ENCODE measurements around the gene AFDN. TPM values are rescaled to one million over a fixed set of nuclear protein-coding genes. Genes with fewer than 3 reads are reported as not detected.
A peak's percentile ranks its signal among the peaks of the same experiment; 100 is the strongest.

AFDN gene
- total RNA-seq, 1 experiment from 2014 or later, result 226 TPM

GRCh38 chr6:167856474-167856873 is 29.8 kb downstream of the AFDN start:
- peak overlapping the region; percentile 57 for H3K4me3 Mint-ChIP-seq (ENCODE audit: low read depth, unreplicated experiment)
- H3K36me3 Mint-ChIP-seq (ENCODE audit: insufficient read depth, unreplicated experiment), result peaks cover 4% of the 10 kb centered on the region
- no peak for TF ChIP-seq CTCF (IDR thresholded peaks at IDR 0.05; ENCODE audit: unreplicated experiment)
- intact Hi-C loops (cut with micrococcal nuclease; ENCODE audit: unreplicated experiment), result no loop called here
- no peak for DNase-seq
- peaks cover 73% of the 10 kb centered on the region for H3K4me1 Mint-ChIP-seq (ENCODE audit: low read depth, unreplicated experiment)
- no peaks in the 10 kb centered on the region for H3K9me3 Mint-ChIP-seq (ENCODE audit: low read depth, unreplicated experiment)
- H3K27me3 Mint-ChIP-seq (ENCODE audit: unreplicated experiment), result no peaks in the 10 kb centered on the region
- CTCF ChIA-PET, result interaction anchor here (0.8 kb wide), 2 partner anchors 28 to 38 kb away, joined by 3 read pairs; no protein-coding TSS in a partner anchor
- no TSS peak for BruUV-seq (replicated peaks)
- peak overlapping the region; percentile 81 for H3K27ac Mint-ChIP-seq (ENCODE audit: unreplicated experiment)

- Mint-ChIP-seq H3K4me1 (ENCODE audit: low read depth, unreplicated experiment) (peaks cover 75% of the 10 kb centered on the region), H3K36me3 (ENCODE audit: insufficient read depth, unreplicated experiment) (peaks cover 4% of the 10 kb centered on the region), H3K27ac (ENCODE audit: unreplicated experiment) (peak overlapping the region; percentile 81), H3K27me3 (ENCODE audit: unreplicated experiment) (no peaks in the 10 kb centered on the region), H3K9me3 (ENCODE audit: low read depth, unreplicated experiment) (no peaks in the 10 kb centered on the region), H3K4me3 (ENCODE audit: low read depth, unreplicated experiment) (peak overlapping the region; percentile 57)
- DNase-seq, result no peak
- BruUV-seq (replicated peaks), result TSS peak; percentile 32
- CTCF ChIA-PET, result interaction anchor here (0.8 kb wide), 1 partner anchor 38 kb away, joined by 3 read pairs; no protein-coding TSS in a partner anchor
- intact Hi-C loops (cut with micrococcal nuclease; ENCODE audit: unreplicated experiment), result no loop called here
- TF ChIP-seq CTCF (IDR thresholded peaks at IDR 0.05; ENCODE audit: unreplicated experiment), result no peak
Measured at GRCh38 chr6:167856999-167857660, 30.4 kb downstream of the AFDN start.

DNA sequence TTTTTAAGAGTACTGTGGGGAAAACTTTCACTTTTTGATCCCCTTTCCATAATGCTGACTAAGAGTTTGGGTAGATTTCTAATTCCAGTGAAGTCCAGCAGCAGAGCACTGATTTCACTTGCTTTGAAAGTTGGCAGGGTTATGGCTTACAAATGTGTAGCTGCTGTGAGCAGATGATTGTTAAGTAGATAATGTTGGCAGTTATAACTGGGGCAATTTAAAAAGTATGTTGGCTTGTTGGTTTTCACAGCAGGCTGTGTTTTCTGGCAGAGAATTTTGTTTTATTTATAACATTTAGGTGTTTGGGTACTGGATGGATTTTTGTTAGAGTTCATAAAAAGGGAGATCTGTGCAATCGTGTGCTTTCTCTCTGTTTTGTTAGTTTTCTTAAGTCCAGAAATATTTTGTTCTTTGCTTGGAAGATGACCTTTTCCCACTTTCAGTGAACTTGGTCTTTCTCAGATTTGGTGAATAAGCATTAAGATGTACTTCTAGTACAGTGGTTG is 31.4 kb downstream of the AFDN start:
- Mint-ChIP-seq H3K4me3 (ENCODE audit: low read depth, unreplicated experiment) (peak overlapping the region; percentile 63), H3K9me3 (ENCODE audit: low read depth, unreplicated experiment) (no peaks in the 10 kb centered on the region), H3K27me3 (ENCODE audit: unreplicated experiment) (no peaks in the 10 kb centered on the region), H3K4me1 (ENCODE audit: low read depth, unreplicated experiment) (peaks cover 66% of the 10 kb centered on the region), H3K27ac (ENCODE audit: unreplicated experiment) (peak overlapping the region; percentile 81), H3K36me3 (ENCODE audit: insufficient read depth, unreplicated experiment) (peaks cover 4% of the 10 kb centered on the region)
- CTCF ChIA-PET, result interaction anchor here (0.7 kb wide), 1 partner anchor 150 kb away, joined by 3 read pairs; no protein-coding TSS in a partner anchor
- no peak for DNase-seq
- no TSS peak for BruUV-seq (replicated peaks)
- TF ChIP-seq CTCF (IDR thresholded peaks at IDR 0.05; ENCODE audit: unreplicated experiment), result no peak
- intact Hi-C loops (cut with micrococcal nuclease; ENCODE audit: unreplicated experiment), result loop anchor here (2.0 kb wide), 1 partner anchor 25 kb away; no protein-coding TSS in a partner anchor

GRCh38 chr6:167858842-167859664 is 32.3 kb downstream of the AFDN start:
- no peak for DNase-seq
- CTCF ChIA-PET, result interaction anchor here (0.5 to 1.6 kb wide), 6 partner anchors 15 to 537 kb away, joined by 3 to 6 read pairs (median 3); no protein-coding TSS in a partner anchor
- intact Hi-C loops (cut with micrococcal nuclease; ENCODE audit: unreplicated experiment), result loop anchor here (2.0 kb wide), 1 partner anchor 26 kb away; no protein-coding TSS in a partner anchor
- Mint-ChIP-seq H3K27me3 (ENCODE audit: unreplicated experiment) (no peaks in the 10 kb centered on the region), H3K4me3 (ENCODE audit: low read depth, unreplicated experiment) (peak overlapping the region; percentile 63), H3K27ac (ENCODE audit: unreplicated experiment) (peak overlapping the region; percentile 81), H3K9me3 (ENCODE audit: low read depth, unreplicated experiment) (no peaks in the 10 kb centered on the region), H3K4me1 (ENCODE audit: low read depth, unreplicated experiment) (peaks cover 59% of the 10 kb centered on the region), H3K36me3 (ENCODE audit: insufficient read depth, unreplicated experiment) (peaks cover 4% of the 10 kb centered on the region)
- TF ChIP-seq CTCF (IDR thresholded peaks at IDR 0.05; ENCODE audit: unreplicated experiment), result no peak
- BruUV-seq (replicated peaks), result no TSS peak
